Measurements from ENCODE around the gene PHACTR3. TPM values are rescaled to one million over a fixed set of nuclear protein-coding genes. Genes with fewer than 3 reads are reported as not detected.

PHACTR3 gene
- total RNA-seq, 1 donor from 2014 or later, result 1.1 TPM

- Mint-ChIP-seq H3K27me3 (peaks cover 27% of the 10 kb centered on the region), H3K4me1 (ENCODE audit: low read depth) (no peaks in the 10 kb centered on the region), H3K4me3 (ENCODE audit: low read depth) (no peak overlapping the region), H3K27ac (no peak overlapping the region), H3K36me3 (ENCODE audit: insufficient read depth) (no peaks in the 10 kb centered on the region), H3K9me3 (ENCODE audit: low read depth) (no peaks in the 10 kb centered on the region)
- DNase-seq (ENCODE audit: low spot score, unreplicated experiment), result no peak
- no peak for TF ChIP-seq CTCF (IDR thresholded peaks at IDR 0.05; ENCODE audit: unreplicated experiment)
Measured at GRCh38 chr20:59742351-59743095, 138.2 kb downstream of the PHACTR3 start.

- DNase-seq (ENCODE audit: low spot score, unreplicated experiment), result no peak
- H3K36me3 Mint-ChIP-seq (ENCODE audit: insufficient read depth), result no peaks in the 10 kb centered on the region
- TF ChIP-seq CTCF (IDR thresholded peaks at IDR 0.05; ENCODE audit: unreplicated experiment), result no peak
- H3K9me3 Mint-ChIP-seq (ENCODE audit: low read depth), result no peaks in the 10 kb centered on the region
- H3K4me3 Mint-ChIP-seq (ENCODE audit: low read depth), result no peak overlapping the region
- no peaks in the 10 kb centered on the region for H3K4me1 Mint-ChIP-seq (ENCODE audit: low read depth)
- peaks cover 23% of the 10 kb centered on the region for H3K27me3 Mint-ChIP-seq
- no peak overlapping the region for H3K27ac Mint-ChIP-seq
Measured at GRCh38 chr20:59743308-59743707, 139.0 kb downstream of the PHACTR3 start.

- no peak for DNase-seq (ENCODE audit: low spot score, unreplicated experiment)
- Mint-ChIP-seq H3K4me3 (ENCODE audit: low read depth) (no peak overlapping the region), H3K27ac (no peak overlapping the region), H3K4me1 (ENCODE audit: low read depth) (no peaks in the 10 kb centered on the region), H3K27me3 (peaks cover 19% of the 10 kb centered on the region), H3K36me3 (ENCODE audit: insufficient read depth) (no peaks in the 10 kb centered on the region), H3K9me3 (ENCODE audit: low read depth) (no peaks in the 10 kb centered on the region)
- TF ChIP-seq CTCF (IDR thresholded peaks at IDR 0.05; ENCODE audit: unreplicated experiment), result peak; percentile 8
Measured at GRCh38 chr20:59743767-59744485, 139.6 kb downstream of the PHACTR3 start.

GRCh38 chr20:59744756-59745155, 140.4 kb downstream of the PHACTR3 start:
- TF ChIP-seq CTCF (IDR thresholded peaks at IDR 0.05; ENCODE audit: unreplicated experiment), result no peak
- Mint-ChIP-seq H3K9me3 (ENCODE audit: low read depth) (no peaks in the 10 kb centered on the region), H3K4me1 (ENCODE audit: low read depth) (no peaks in the 10 kb centered on the region), H3K27ac (no peak overlapping the region), H3K4me3 (ENCODE audit: low read depth) (no peak overlapping the region), H3K36me3 (ENCODE audit: insufficient read depth) (no peaks in the 10 kb centered on the region), H3K27me3 (peaks cover 22% of the 10 kb centered on the region)
- no peak for DNase-seq (ENCODE audit: low spot score, unreplicated experiment)

DNA sequence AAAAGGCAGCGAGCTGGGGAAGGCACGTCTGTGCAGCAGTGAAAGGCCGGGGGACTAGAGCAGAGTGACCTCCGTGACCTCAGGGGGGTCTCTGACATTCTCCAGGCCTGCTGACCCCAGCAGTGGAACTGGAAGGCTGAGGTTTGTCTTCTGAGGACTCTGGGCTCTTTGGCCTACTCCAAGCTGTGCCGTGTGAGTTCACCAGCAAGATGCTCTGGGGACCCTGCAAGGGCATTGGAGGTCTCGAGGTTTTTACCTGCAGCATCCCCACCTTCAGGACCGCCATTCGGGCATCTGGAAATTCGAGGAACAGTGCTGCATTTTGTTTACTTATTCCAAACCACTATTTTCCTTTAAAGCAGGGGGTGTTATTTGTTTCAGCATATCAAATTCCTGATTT, 140.9 kb downstream of the PHACTR3 start:
- H3K9me3 Mint-ChIP-seq (ENCODE audit: low read depth), result no peaks in the 10 kb centered on the region
- TF ChIP-seq CTCF (IDR thresholded peaks at IDR 0.05; ENCODE audit: unreplicated experiment), result no peak
- H3K4me3 Mint-ChIP-seq (ENCODE audit: low read depth), result no peak overlapping the region
- H3K4me1 Mint-ChIP-seq (ENCODE audit: low read depth), result no peaks in the 10 kb centered on the region
- H3K27me3 Mint-ChIP-seq, result peaks cover 26% of the 10 kb centered on the region
- H3K36me3 Mint-ChIP-seq (ENCODE audit: insufficient read depth), result no peaks in the 10 kb centered on the region
- no peak overlapping the region for H3K27ac Mint-ChIP-seq
- DNase-seq (ENCODE audit: low spot score, unreplicated experiment), result no peak

Data from progenitor cell of endocrine pancreas (in vitro differentiated cells).